Activated CD4-positive, alpha-beta memory T cell treated with anti-CD3 and anti-CD28 coated beads for 36 hours (primary cell): Measurements from ENCODE around the gene VPS26B. TPM values are rescaled to one million over a fixed set of nuclear protein-coding genes. Genes with fewer than 3 reads are reported as not detected.
A peak's percentile ranks its signal among the peaks of the same experiment; 100 is the strongest.
"Not testable (repeated sequence)": the region's sequence is repeated elsewhere in the genome, so short reads cannot be mapped to it uniquely, and the experiment has no call there.

Source experiments
- CTCF ChIA-PET: fragments of 350-600 bp; sonication (Branson Sonifier 250); formaldehyde crosslinking; loops from one replicate; lab custom pipeline; 2021; ENCODE audit warnings: antibody characterized with exemption, inconsistent platforms; lab: Charles Lee
- POLR2A ChIA-PET: fragments of 350-600 bp; sonication (Branson Sonifier 250); formaldehyde crosslinking; loops from one replicate; lab custom pipeline; 2021; ENCODE audit warnings: antibody characterized with exemption; lab: Charles Lee
- DNase-seq: peaks from one replicate; pipeline ENCODE4 v3.0.0-alpha.2; 2020
- H3K27ac Mint-ChIP-seq: one replicate; pipeline ENCODE4 v1.8.0; 2021; ENCODE audit warnings: mixed read lengths
- H3K27me3 Mint-ChIP-seq: one replicate; pipeline ENCODE4 v1.8.0; 2021; ENCODE audit warnings: mixed read lengths
- H3K36me3 Mint-ChIP-seq: one replicate; pipeline ENCODE4 v1.8.0; 2021; ENCODE audit warnings: mixed read lengths
- H3K4me1 Mint-ChIP-seq: one replicate; pipeline ENCODE4 v1.8.0; 2021; ENCODE audit warnings: low read depth, mixed read lengths
- H3K4me3 Mint-ChIP-seq: one replicate; pipeline ENCODE4 v1.8.0; 2021; ENCODE audit warnings: mild to moderate bottlenecking, mixed read lengths
- H3K9me3 Mint-ChIP-seq: one replicate; pipeline ENCODE4 v1.8.0; 2021; ENCODE audit warnings: mixed read lengths
- intact Hi-C: fragments of 100-400 bp; cut with micrococcal nuclease; formaldehyde crosslinking; loops from one replicate; pipeline ENCODE4 v1.15.1; 2023
- total RNA-seq, 2 experiments: library from RNA; stranded (reverse); gene quantifications; one replicate each; pipeline ENCODE4 v1.2.3, GENCODE V29; 2021

VPS26B gene
- 10 to 100 TPM; 36.2 to 38.8 TPM for total RNA-seq

DNA sequence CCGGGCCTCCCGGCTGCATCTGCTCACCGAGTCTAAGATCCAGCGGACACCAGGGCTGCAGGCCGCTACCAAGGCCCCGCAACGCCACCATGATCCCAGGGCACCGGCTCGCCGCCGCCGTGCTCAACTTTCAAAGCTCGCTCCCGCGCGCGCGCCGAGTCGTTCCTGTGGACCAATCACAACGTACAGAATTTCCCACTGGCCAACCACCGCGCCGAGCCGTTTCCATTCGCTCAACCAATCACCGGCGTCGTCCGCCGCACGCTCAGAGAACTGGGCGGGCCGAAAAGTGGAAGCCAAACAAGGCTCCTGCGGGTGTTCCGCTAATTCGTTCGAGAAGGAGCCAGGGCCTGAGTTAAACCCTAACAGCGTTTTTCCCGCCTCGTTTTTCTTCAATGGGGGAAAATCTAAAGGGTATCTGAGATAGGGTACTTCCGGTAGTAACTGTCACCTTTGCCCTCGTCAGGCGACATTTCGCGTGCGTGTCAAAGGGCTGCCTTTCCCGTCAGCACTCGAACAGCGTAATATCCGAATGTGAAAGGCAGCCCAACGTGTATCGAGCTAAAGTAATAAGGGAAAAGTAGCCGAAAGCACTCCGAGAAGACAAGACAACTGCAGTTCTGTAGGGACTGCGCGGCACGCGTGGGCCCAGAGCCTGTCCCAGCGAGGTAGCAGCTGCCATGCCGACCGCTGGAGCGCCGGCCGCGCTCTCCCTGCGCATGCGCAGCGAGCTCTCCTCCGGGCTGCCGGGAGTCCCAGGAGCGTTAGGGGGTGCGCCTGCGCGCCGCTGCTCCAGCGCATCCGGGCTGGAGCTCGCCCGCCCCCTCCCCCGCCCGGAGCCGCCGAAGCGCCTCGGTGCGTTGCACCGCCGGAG is at the start of gene VPS26B, which contains the start of gene NCAPD3:
VPS26B (plus strand) TSS at position 836 of the 874 bp plus-strand sequence. CDS start 452 bp downstream, outside the sequence.
NCAPD3 (minus strand) TSS at position 132 of the 874 bp plus-strand sequence; CDS start at position 91, 41 bp downstream.
- Mint-ChIP-seq H3K27me3 (no peaks in the 10 kb centered on the region), H3K27ac (peak within 1 kb of the TSS; percentile 97), H3K36me3 (peaks cover 20% of the 10 kb centered on the region), H3K9me3 (no peaks in the 10 kb centered on the region), H3K4me1 (peaks cover 54% of the 10 kb centered on the region), H3K4me3 (peak within 1 kb of the TSS; percentile 98)
- DNase-seq = peak; percentile 98
- intact Hi-C loops = loop anchor here (1.0 to 10.0 kb wide), 7 partner anchors 24 to 296 kb away; partner anchors contain the start of genes ACAD8, JAM3 and THYN1
- ChIA-PET CTCF (interaction anchor here (0.6 to 2.8 kb wide), 13 partner anchors 10 to 296 kb away, joined by 3 to 12 read pairs (median 4); partner anchors contain the start of genes ACAD8, GLB1L3 and THYN1), POLR2A (interaction anchor here (0.7 to 5.6 kb wide), 15 partner anchors 9 to 279 kb away, joined by 3 to 67 read pairs (median 4); partner anchors contain the start of genes ACAD8, GLB1L2, GLB1L3 and IGSF9B)

GRCh38 chr11:134176284-134176683 is 48.2 kb upstream of the VPS26B start:
- no peaks in the 10 kb centered on the region for H3K9me3 Mint-ChIP-seq
- H3K27ac Mint-ChIP-seq = no peak overlapping the region
- DNase-seq = no peak
- no peak overlapping the region for H3K4me3 Mint-ChIP-seq
- CTCF ChIA-PET = no interaction called here
- intact Hi-C loops = no loop called here
- no peaks in the 10 kb centered on the region for H3K27me3 Mint-ChIP-seq
- H3K4me1 Mint-ChIP-seq = no peaks in the 10 kb centered on the region
- peaks cover 57% of the 10 kb centered on the region for H3K36me3 Mint-ChIP-seq
- POLR2A ChIA-PET = interaction anchor here (0.9 kb wide), 1 partner anchor 108 kb away, joined by 3 read pairs; no protein-coding TSS in a partner anchor

GRCh38 chr11:134178032-134178674 is 46.3 kb upstream of the VPS26B start:
- no peaks in the 10 kb centered on the region for H3K9me3 Mint-ChIP-seq
- intact Hi-C loops = no loop called here
- no peak for DNase-seq
- H3K4me1 Mint-ChIP-seq = no peaks in the 10 kb centered on the region
- H3K27ac Mint-ChIP-seq = no peak overlapping the region
- POLR2A ChIA-PET = interaction anchor here (1.0 kb wide), 1 partner anchor 10 kb away, joined by 3 read pairs; no protein-coding TSS in a partner anchor
- peaks cover 50% of the 10 kb centered on the region for H3K36me3 Mint-ChIP-seq
- H3K27me3 Mint-ChIP-seq = no peaks in the 10 kb centered on the region
- H3K4me3 Mint-ChIP-seq = no peak overlapping the region
- CTCF ChIA-PET = no interaction called here

DNA sequence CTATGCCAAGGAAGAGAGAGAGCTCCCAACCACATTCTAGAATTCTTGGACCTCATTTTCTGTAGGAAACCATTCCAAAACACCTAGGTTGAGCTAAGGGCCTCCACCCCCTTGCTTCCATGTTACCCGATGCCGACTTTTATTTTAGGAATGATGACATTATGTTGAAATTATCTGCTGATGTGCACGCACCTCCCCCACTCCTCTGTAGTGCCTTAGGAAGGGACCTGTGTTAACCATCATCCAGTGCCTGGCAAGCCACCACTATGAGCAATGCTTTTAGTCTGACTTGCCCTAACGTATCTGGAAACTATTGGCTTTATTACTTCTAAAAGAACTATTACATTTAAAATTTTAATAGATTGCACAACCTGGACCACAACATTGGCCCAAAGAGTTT is 42.8 kb upstream of the VPS26B start:
- POLR2A ChIA-PET = no interaction called here
- no peaks in the 10 kb centered on the region for H3K4me1 Mint-ChIP-seq

DNA sequence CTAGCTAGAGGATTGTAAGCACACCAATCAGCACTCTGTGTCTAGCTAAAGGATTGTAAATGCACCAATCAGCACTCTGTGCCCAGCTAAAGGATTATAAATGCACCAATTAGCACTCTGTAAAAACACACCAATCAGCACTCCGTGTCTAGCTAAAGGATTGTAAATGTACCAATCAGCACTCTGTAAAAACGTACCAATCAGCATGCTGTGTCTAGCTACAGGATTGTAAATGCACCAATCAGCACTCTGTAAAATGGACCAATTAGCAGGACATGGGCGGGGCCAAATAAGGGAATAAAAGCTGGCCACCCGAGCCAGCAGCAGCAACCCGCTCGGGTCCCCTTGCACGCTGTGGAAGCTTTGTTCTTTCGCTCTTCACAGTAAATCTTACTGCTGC is 36.4 kb upstream of the VPS26B start:
- ChIA-PET CTCF (interaction anchor here (0.8 kb wide), 1 partner anchor 260 kb away, joined by 3 read pairs; no protein-coding TSS in a partner anchor), POLR2A (interaction anchor here (1.2 kb wide), 1 partner anchor 10 kb away, joined by 3 read pairs; no protein-coding TSS in a partner anchor)
- intact Hi-C loops, H3K27ac Mint-ChIP-seq, H3K9me3 Mint-ChIP-seq, H3K27me3 Mint-ChIP-seq, H3K4me3 Mint-ChIP-seq, DNase-seq, H3K4me1 Mint-ChIP-seq: not testable (repeated sequence)
- H3K36me3 Mint-ChIP-seq = peaks cover 81% of the 10 kb centered on the region

More for the DNA sequence above, 42.8 kb upstream of the VPS26B start:
- Mint-ChIP-seq H3K36me3 (peaks cover 44% of the 10 kb centered on the region), H3K27ac (no peak overlapping the region), H3K27me3 (no peaks in the 10 kb centered on the region), H3K9me3 (no peaks in the 10 kb centered on the region), H3K4me3 (no peak overlapping the region)
- intact Hi-C loops = no loop called here
- CTCF ChIA-PET = no interaction called here
- DNase-seq = no peak

DNA sequence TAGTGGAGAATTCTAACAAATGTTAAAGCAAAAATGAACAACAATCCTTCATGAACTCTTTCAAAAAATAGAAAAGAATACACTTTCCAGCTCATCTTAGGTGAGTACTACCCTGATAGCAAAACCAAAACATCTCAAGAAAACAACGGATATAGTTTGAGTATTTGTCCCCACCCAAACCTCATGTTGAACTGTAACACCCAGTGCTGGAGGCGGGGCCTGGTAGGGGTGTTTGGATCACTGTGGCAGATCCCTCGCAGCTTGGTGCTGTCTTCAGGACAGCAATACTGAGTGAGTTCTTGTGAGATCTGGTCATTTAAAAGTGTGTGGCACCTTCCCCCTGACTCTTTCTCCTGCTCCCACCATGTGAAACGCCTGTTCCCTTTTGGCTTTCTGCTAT is 27.7 kb upstream of the VPS26B start:
- H3K4me3 Mint-ChIP-seq = no peak overlapping the region
- intact Hi-C loops = no loop called here

DNA sequence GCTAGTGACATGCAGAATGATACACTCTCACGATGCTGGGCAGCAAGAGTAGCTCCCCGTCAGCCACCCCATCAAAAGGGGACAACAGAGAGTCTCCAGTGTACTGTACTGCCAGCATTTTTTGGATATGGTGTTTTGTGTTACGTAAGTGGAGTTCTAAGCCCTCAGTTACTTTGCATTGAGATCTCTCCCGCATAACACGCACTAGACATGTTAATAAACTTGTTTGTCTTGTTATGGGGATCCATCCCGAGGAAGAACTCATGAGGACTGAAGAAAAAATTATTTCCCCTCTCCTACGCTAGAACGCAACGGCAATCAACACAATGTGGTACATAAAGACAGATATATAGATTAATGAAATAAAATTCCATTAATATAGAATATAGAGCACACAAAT is 24.9 kb upstream of the VPS26B start:
- ChIA-PET CTCF (interaction anchor here (1.1 kb wide), 1 partner anchor 272 kb away, joined by 3 read pairs; no protein-coding TSS in a partner anchor), POLR2A (interaction anchor here (0.6 kb wide), 1 partner anchor 25 kb away, joined by 3 read pairs; the partner anchor contains the start of gene VPS26B)
- H3K9me3 Mint-ChIP-seq = no peaks in the 10 kb centered on the region
- DNase-seq = no peak
- no peak overlapping the region for H3K27ac Mint-ChIP-seq
- H3K27me3 Mint-ChIP-seq = no peaks in the 10 kb centered on the region
- H3K36me3 Mint-ChIP-seq = peaks cover 72% of the 10 kb centered on the region
- H3K4me1 Mint-ChIP-seq = peaks cover 5% of the 10 kb centered on the region
- no peak overlapping the region for H3K4me3 Mint-ChIP-seq
- intact Hi-C loops = no loop called here

More for the DNA sequence above, 27.7 kb upstream of the VPS26B start:
- no peak for DNase-seq
- Mint-ChIP-seq H3K4me1 (peaks cover 5% of the 10 kb centered on the region), H3K27me3 (no peaks in the 10 kb centered on the region), H3K9me3 (no peaks in the 10 kb centered on the region), H3K36me3 (peaks cover 67% of the 10 kb centered on the region), H3K27ac (no peak overlapping the region)
- ChIA-PET CTCF (interaction anchor here (2.7 kb wide), 1 partner anchor 11 kb away, joined by 12 read pairs; no protein-coding TSS in a partner anchor), POLR2A (interaction anchor here (0.7 kb wide), 1 partner anchor 113 kb away, joined by 3 read pairs; no protein-coding TSS in a partner anchor)

- H3K9me3 Mint-ChIP-seq = no peaks in the 10 kb centered on the region
- peaks cover 75% of the 10 kb centered on the region for H3K36me3 Mint-ChIP-seq
- CTCF ChIA-PET = interaction anchor here (1.3 kb wide), 1 partner anchor 24 kb away, joined by 3 read pairs; the partner anchor contains the start of gene VPS26B
- intact Hi-C loops = no loop called here
- H3K4me3 Mint-ChIP-seq = no peak overlapping the region
- H3K27me3 Mint-ChIP-seq = no peaks in the 10 kb centered on the region
- DNase-seq = no peak
- H3K27ac Mint-ChIP-seq = no peak overlapping the region
- peaks cover 5% of the 10 kb centered on the region for H3K4me1 Mint-ChIP-seq
- POLR2A ChIA-PET = no interaction called here
These were observed 23.8 kb upstream of the VPS26B start for GRCh38 chr11:134200688-134201087.

- no peak for DNase-seq
- Mint-ChIP-seq H3K4me3 (no peak overlapping the region), H3K9me3 (no peaks in the 10 kb centered on the region), H3K27ac (no peak overlapping the region), H3K36me3 (peaks cover 78% of the 10 kb centered on the region), H3K27me3 (no peaks in the 10 kb centered on the region), H3K4me1 (no peaks in the 10 kb centered on the region)
- POLR2A ChIA-PET = no interaction called here
- CTCF ChIA-PET = interaction anchor here (0.7 to 1.3 kb wide), 3 partner anchors 9 to 1533 kb away, joined by 3 to 4 read pairs (median 3); no protein-coding TSS in a partner anchor
- intact Hi-C loops = no loop called here
These were observed 21.8 kb upstream of the VPS26B start for GRCh38 chr11:134202661-134203060.

DNA sequence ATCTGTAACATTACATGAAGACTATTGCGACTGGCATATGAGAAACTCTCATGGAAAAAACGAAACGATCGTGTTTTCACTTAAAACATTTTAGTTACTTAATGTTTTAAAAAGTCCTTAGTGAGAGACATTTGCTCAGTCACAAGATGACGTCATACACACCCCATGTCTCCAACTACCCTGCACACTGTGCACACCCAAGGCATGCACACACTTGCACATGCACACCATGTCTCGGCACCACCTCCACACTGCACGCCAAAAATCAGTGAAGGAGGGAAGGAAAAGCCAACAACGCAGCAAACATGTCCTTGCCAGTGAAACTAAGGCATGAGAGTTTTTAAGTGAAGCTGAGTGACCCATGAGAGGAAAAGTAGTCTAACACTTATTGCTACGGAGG is 18.7 kb upstream of the VPS26B start:
- no peaks in the 10 kb centered on the region for H3K9me3 Mint-ChIP-seq
- POLR2A ChIA-PET = interaction anchor here (0.7 kb wide), 1 partner anchor 17 kb away, joined by 4 read pairs; no protein-coding TSS in a partner anchor
- H3K27me3 Mint-ChIP-seq = no peaks in the 10 kb centered on the region
- intact Hi-C loops = no loop called here
- H3K36me3 Mint-ChIP-seq = peaks cover 67% of the 10 kb centered on the region
- CTCF ChIA-PET = interaction anchor here (0.8 to 0.9 kb wide), 3 partner anchors 14 to 48 kb away, joined by 3 to 4 read pairs (median 3); partner anchors contain the start of gene ACAD8
- no peak overlapping the region for H3K27ac Mint-ChIP-seq
- no peaks in the 10 kb centered on the region for H3K4me1 Mint-ChIP-seq
- no peak for DNase-seq
- H3K4me3 Mint-ChIP-seq = no peak overlapping the region

- Mint-ChIP-seq H3K4me3 (no peak overlapping the region), H3K27ac (no peak overlapping the region), H3K9me3 (no peaks in the 10 kb centered on the region), H3K4me1 (no peaks in the 10 kb centered on the region), H3K36me3 (peaks cover 65% of the 10 kb centered on the region), H3K27me3 (no peaks in the 10 kb centered on the region)
- intact Hi-C loops = no loop called here
- DNase-seq = no peak
- ChIA-PET CTCF (interaction anchor here (0.8 to 3.1 kb wide), 4 partner anchors 13 to 47 kb away, joined by 3 to 17 read pairs (median 4); partner anchors contain the start of gene ACAD8), POLR2A (no interaction called here)
These were observed 18.3 kb upstream of the VPS26B start for GRCh38 chr11:134206185-134206584.
